SK-N-SH treated with all-trans-retinoic acid at 6 μM for 48 hours (cell line): ENCODE data around the gene METTL22.

Experiments used
- ATAC-seq: fragments of 200-7000 bp; cut with Tn5 transposase; 3 replicates; pipeline ENCODE4 v1.9.1; 2020; ENCODE audit warnings: mild to moderate bottlenecking, moderate library complexity
- ARNTL ChIP-seq: fragments of 450-650 bp; formaldehyde crosslinking; IDR thresholded peaks from 2 replicates; pipeline ENCODE4 v1.5.0; 2020; ENCODE audit warnings: low read depth, mild to moderate bottlenecking, moderate library complexity, borderline replicate concordance
- BACH2 ChIP-seq: fragments of 250-450 bp; sonication (Bioruptor Pico); IDR thresholded peaks from 2 replicates; pipeline ENCODE4 v1.9.0; 2021; ENCODE audit warnings: mild to moderate bottlenecking, borderline replicate concordance
- CREB5 ChIP-seq: fragments of 250-450 bp; sonication (Bioruptor Pico); IDR thresholded peaks from 2 replicates; pipeline ENCODE4 v1.5.1; 2020; ENCODE audit warnings: low read depth, mild to moderate bottlenecking, moderate library complexity
- CSDC2 ChIP-seq: fragments of 250-450 bp; sonication (Bioruptor Pico); IDR thresholded peaks from 2 replicates; pipeline ENCODE4 v1.5.0; 2020; ENCODE audit warnings: mild to moderate bottlenecking, moderate library complexity
- ESRRG ChIP-seq: fragments of 250-450 bp; sonication (Bioruptor Pico); IDR thresholded peaks from 2 replicates; pipeline ENCODE4 v1.6.1; 2021; ENCODE audit warnings: mild to moderate bottlenecking
- GLIS3 ChIP-seq: fragments of 250-450 bp; sonication (Bioruptor Pico); IDR thresholded peaks from 2 replicates; pipeline ENCODE4 v1.5.0; 2020; ENCODE audit warnings: mild to moderate bottlenecking, moderate library complexity
- ISL1 ChIP-seq: fragments of 250-450 bp; sonication (Bioruptor Pico); IDR thresholded peaks from 2 replicates; pipeline ENCODE4 v2.1.2; 2022; ENCODE audit warnings: mild to moderate bottlenecking, moderate library complexity
- OSR1 ChIP-seq: fragments of 250-450 bp; sonication (Bioruptor Pico); IDR thresholded peaks from 2 replicates; pipeline ENCODE4 v1.8.0; 2022; ENCODE audit warnings: moderate library complexity, mild to moderate bottlenecking, inconsistent platforms
- PATZ1 ChIP-seq: fragments of 250-450 bp; sonication (Bioruptor Pico); IDR thresholded peaks from 2 replicates; pipeline ENCODE4 v1.8.0; 2020; ENCODE audit warnings: mild to moderate bottlenecking, moderate library complexity, borderline replicate concordance
- POU6F1 ChIP-seq: fragments of 250-450 bp; sonication (Bioruptor Pico); IDR thresholded peaks from 2 replicates; pipeline ENCODE4 v1.8.0; 2021; ENCODE audit warnings: low read depth, mild to moderate bottlenecking, moderate library complexity, borderline replicate concordance
- PPARA ChIP-seq: fragments of 250-450 bp; sonication (Bioruptor Pico); IDR thresholded peaks from 2 replicates; pipeline ENCODE4 v1.5.0; 2020; ENCODE audit warnings: mild to moderate bottlenecking, borderline replicate concordance
- RARB ChIP-seq: fragments of 250-450 bp; sonication (Bioruptor Pico); IDR thresholded peaks from 2 replicates; pipeline ENCODE4 v1.8.0; 2021; ENCODE audit warnings: mild to moderate bottlenecking, moderate library complexity
- SNAI2 ChIP-seq: fragments of 250-450 bp; sonication (Bioruptor Pico); IDR thresholded peaks from 2 replicates; pipeline ENCODE4 v1.5.0; 2020; ENCODE audit warnings: mild to moderate bottlenecking, moderate library complexity
- TCF4 ChIP-seq: fragments of 250-450 bp; sonication (Bioruptor Pico); IDR thresholded peaks from 2 replicates; pipeline ENCODE4 v1.8.0; 2021; ENCODE audit warnings: mild to moderate bottlenecking, moderate library complexity, borderline replicate concordance
- TOX ChIP-seq: fragments of 250-450 bp; sonication (Bioruptor Pico); IDR thresholded peaks from 2 replicates; pipeline ENCODE4 v1.8.0; 2021; ENCODE audit warnings: mild to moderate bottlenecking, moderate library complexity, borderline replicate concordance
- TSHZ2 ChIP-seq: fragments of 250-450 bp; sonication (Bioruptor Pico); IDR thresholded peaks from 2 replicates; pipeline ENCODE4 v1.5.0; 2020; ENCODE audit warnings: mild to moderate bottlenecking, moderate library complexity
- ZC3H10 ChIP-seq: fragments of 250-450 bp; sonication (Bioruptor Pico); IDR thresholded peaks from 2 replicates; pipeline ENCODE4 v1.5.1; 2021; ENCODE audit warnings: mild to moderate bottlenecking, moderate library complexity
- ZFP3 ChIP-seq: fragments of 250-450 bp; sonication (Bioruptor Pico); IDR thresholded peaks from 2 replicates; pipeline ENCODE4 v1.5.0; 2020; ENCODE audit warnings: mild to moderate bottlenecking, moderate library complexity
- ZFP30 ChIP-seq: fragments of 450-650 bp; formaldehyde crosslinking; IDR thresholded peaks from 2 replicates; pipeline ENCODE4 v1.5.0; 2022; ENCODE audit warnings: mild to moderate bottlenecking, moderate library complexity
- ZNF565 ChIP-seq: fragments of 450-650 bp; formaldehyde crosslinking; conservative IDR thresholded peaks from 2 replicates; pipeline ENCODE4 v1.5.0; 2020; ENCODE audit warnings: low read depth, mild to moderate bottlenecking, moderate library complexity
- ZNF70 ChIP-seq: fragments of 450-650 bp; formaldehyde crosslinking; IDR thresholded peaks from 2 replicates; pipeline ENCODE4 v1.5.0; 2020; ENCODE audit warnings: mild to moderate bottlenecking, moderate library complexity
- ZNF8 ChIP-seq: fragments of 450-650 bp; formaldehyde crosslinking; IDR thresholded peaks from 2 replicates; pipeline ENCODE4 v1.5.0; 2020; ENCODE audit warnings: mild to moderate bottlenecking, moderate library complexity

The METTL22 gene

GRCh38 chr16:8682551-8683259 lies 61.2 kb downstream of the METTL22 start:
- no peak for ATAC-seq
- TF ChIP-seq ZFP3 (CRISPR knock-in tag) (no peak), POU6F1 (CRISPR knock-in tag) (no peak), ESRRG (CRISPR knock-in tag) (no peak), SNAI2 (CRISPR knock-in tag) (no peak), CREB5 (CRISPR knock-in tag) (no peak), ZNF565 (no peak), ISL1 (CRISPR knock-in tag) (no peak), PPARA (CRISPR knock-in tag) (no peak), GLIS3 (CRISPR knock-in tag) (no peak), ZFP30 (CRISPR knock-in tag) (no peak), ZC3H10 (no peak), RARB (CRISPR knock-in tag) (no peak), CSDC2 (CRISPR knock-in tag) (no peak), ARNTL (CRISPR knock-in tag) (no peak), PATZ1 (CRISPR knock-in tag) (no peak), ZNF70 (CRISPR knock-in tag) (no peak), ZNF8 (CRISPR knock-in tag) (no peak), BACH2 (CRISPR knock-in tag) (no peak)

GRCh38 chr16:8683640-8684039 lies 62.1 kb downstream of the METTL22 start:
- no peak for ATAC-seq
- TF ChIP-seq CSDC2 (CRISPR knock-in tag) (no peak), ZNF70 (CRISPR knock-in tag) (no peak), PATZ1 (CRISPR knock-in tag) (no peak), TCF4 (no peak), ZFP3 (CRISPR knock-in tag) (no peak), RARB (CRISPR knock-in tag) (no peak), PPARA (CRISPR knock-in tag) (no peak), POU6F1 (CRISPR knock-in tag) (no peak), TOX (CRISPR knock-in tag) (no peak), GLIS3 (CRISPR knock-in tag) (no peak), ISL1 (CRISPR knock-in tag) (no peak)
- TF ChIP-seq, all 23 proteins: peak for 0

- ATAC-seq, result no peak
- no peak for TF ChIP-seq TCF4
- no peak for TF ChIP-seq ZNF70 (CRISPR knock-in tag)
- TF ChIP-seq ZFP3 (CRISPR knock-in tag), result no peak
- no peak for TF ChIP-seq OSR1
- TF ChIP-seq ESRRG (CRISPR knock-in tag), result no peak
- TF ChIP-seq ZC3H10, result no peak
- TF ChIP-seq TSHZ2 (CRISPR knock-in tag), result no peak
- TF ChIP-seq GLIS3 (CRISPR knock-in tag), result no peak
- no peak for TF ChIP-seq TOX (CRISPR knock-in tag)
- TF ChIP-seq ISL1 (CRISPR knock-in tag), result no peak
- no peak for TF ChIP-seq SNAI2 (CRISPR knock-in tag)
- no peak for TF ChIP-seq RARB (CRISPR knock-in tag)
- no peak for TF ChIP-seq PATZ1 (CRISPR knock-in tag)
- TF ChIP-seq ZFP30 (CRISPR knock-in tag), result no peak
- no peak for TF ChIP-seq CSDC2 (CRISPR knock-in tag)
- TF ChIP-seq ARNTL (CRISPR knock-in tag), result no peak
These were observed 64.1 kb downstream of the METTL22 start for GRCh38 chr16:8685617-8686016.
